Pancreas (tissue), 10 donors: ENCODE measurements around the gene TBC1D3B. TPM values are rescaled to one million over a fixed set of nuclear protein-coding genes. Genes with fewer than 3 reads are reported as not detected.
"Not testable (repeated sequence)": the region's sequence is repeated elsewhere in the genome, so short reads cannot be mapped to it uniquely, and the experiment has no call there.

Experiments used
- ATAC-seq, 4 donors: fragments of 200-7000 bp; cut with Tn5 transposase; one replicate each; pipeline versions ENCODE4 v1.8.0 to v1.9.1; 2020; ENCODE audit warnings: mild to moderate bottlenecking in 4 of 4, moderate library complexity in 4 of 4
- DNase-seq, 6 donors: peaks; one replicate each; pipeline ENCODE4 v3.0.0-alpha.2; 2020
- FAIRE-seq: peaks from 2 replicates; lab custom pipeline; 2012; peaks lifted over from hg19 to GRCh38; lab: Jason Lieb, UNC
- H3K27ac ChIP-seq, 4 donors: fragments of 200-600 bp; sonication (generic); 1 replicate in 3 of 4; 2 replicates in 1 of 4; pipeline versions ENCODE4 v1.5.0 to v1.8.0; 2020
- H3K27me3 ChIP-seq, 4 donors: fragments of 200-600 bp; one replicate each; pipeline ENCODE4 v1.8.0; 2021
- H3K36me3 ChIP-seq, 3 donors: fragments of 200-600 bp; sonication (generic) in 1 of 3; one replicate each; pipeline versions ENCODE4 v1.5.0 to v1.8.0; 2020 to 2021
- H3K4me1 ChIP-seq, 3 donors: fragments of 200-600 bp; one replicate each; pipeline ENCODE4 v1.8.0; 2021
- H3K4me3 ChIP-seq, 4 donors: fragments of 200-600 bp; sonication (generic) in 2 of 4; one replicate each; pipeline versions ENCODE4 v1.5.0 to v1.8.0; 2020 to 2021
- H3K9me3 ChIP-seq, 4 donors: fragments of 200-600 bp; one replicate each; pipeline ENCODE4 v1.8.0; 2021
- WGBS, 2 donors: extraction: QIAGEN DNeasy Blood & Tissue Kit; methylation state at CpG; one replicate each; pipeline ENCODE4 v1.1.7; 2013; 5-methylcytosine and 5-hydroxymethylcytosine counted together
- intact Hi-C, 3 donors: fragments of 100-400 bp; cut with DNase I; formaldehyde crosslinking; loops; one replicate each; pipeline versions ENCODE4 v1.11.1 to v1.14.2; 2022
- polyA plus RNA-seq, 2 donors: library from polyadenylated mRNA; stranded (reverse); fragments of 200-250 nt; gene quantifications; one replicate each; pipeline ENCODE4 v1.2.3, GENCODE V29; 2013
- total RNA-seq, 6 donors: library from RNA; stranded (reverse); fragmentation: NEBNext Ultra II Directional in 4 of 6; extraction: Animal tissue kit (Norgen Biotek cat#: 25700) in 4 of 6; gene quantifications; one replicate each; pipeline versions ENCODE4 v1.2.1 to v1.2.4, GENCODE V29; 2021 to 2023
- TF ChIP-seq, protein P1 (sequence below), 4 donors: fragments of 200-600 bp; sonication (generic) in 3 of 4; IDR thresholded peaks; one replicate each; pipeline versions ENCODE4 v1.5.0 to v1.8.0; 2021; ENCODE audit warnings: antibody characterized with exemption in 4 of 4
- donor health status: healthy with polysubstance abuse.
- donor health status: DM: no; HTN: no; CAD: no; lungs with moderate emphysema.
- donor health status: DM: no; HTN: no; CAD: no.
- donor health status: control.
- donor health status: control.
- donor health status: Bipolar disorder and iron deficiency.
- donor health status: DM: yes; HTN: yes; CAD: no.
- donor health status: DM: no; HTN: no; CAD: no.
- donor health status: DM: no; HTN: no; CAD: no.
- donor health status: DM: yes; HTN: yes; CAD: no.

TBC1D3B gene
- total and polyA plus RNA-seq, 8 donors: 2.2 to 5.7 (median 3.9) TPM

DNA sequence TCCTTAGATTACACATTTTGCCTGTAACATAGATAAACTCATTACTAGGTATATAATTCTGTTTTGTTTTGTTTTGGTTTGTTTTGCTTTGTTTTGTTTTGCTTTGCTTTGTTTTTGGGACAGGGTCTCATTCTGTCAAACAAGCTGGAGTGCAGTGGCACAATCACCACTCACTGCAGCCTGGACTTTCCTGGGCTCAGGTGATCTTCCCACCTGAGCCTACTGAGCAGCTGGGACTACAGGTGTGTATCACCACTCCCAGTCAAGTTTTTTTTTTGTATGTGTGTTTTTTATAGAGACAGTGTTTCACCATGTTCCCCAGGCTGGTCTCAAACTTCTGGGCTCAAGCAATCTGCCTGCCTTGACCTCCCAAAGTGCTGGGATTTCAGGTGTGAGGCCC is 33.1 kb upstream of the TBC1D3B start:
- peaks cover 0 to 4% (median 0%) of the 10 kb centered on the region in 3 donors for H3K4me1 ChIP-seq
- ATAC-seq (no peak), DNase-seq (no peak), FAIRE-seq (no peak)
- TF ChIP-seq, protein P1, sequence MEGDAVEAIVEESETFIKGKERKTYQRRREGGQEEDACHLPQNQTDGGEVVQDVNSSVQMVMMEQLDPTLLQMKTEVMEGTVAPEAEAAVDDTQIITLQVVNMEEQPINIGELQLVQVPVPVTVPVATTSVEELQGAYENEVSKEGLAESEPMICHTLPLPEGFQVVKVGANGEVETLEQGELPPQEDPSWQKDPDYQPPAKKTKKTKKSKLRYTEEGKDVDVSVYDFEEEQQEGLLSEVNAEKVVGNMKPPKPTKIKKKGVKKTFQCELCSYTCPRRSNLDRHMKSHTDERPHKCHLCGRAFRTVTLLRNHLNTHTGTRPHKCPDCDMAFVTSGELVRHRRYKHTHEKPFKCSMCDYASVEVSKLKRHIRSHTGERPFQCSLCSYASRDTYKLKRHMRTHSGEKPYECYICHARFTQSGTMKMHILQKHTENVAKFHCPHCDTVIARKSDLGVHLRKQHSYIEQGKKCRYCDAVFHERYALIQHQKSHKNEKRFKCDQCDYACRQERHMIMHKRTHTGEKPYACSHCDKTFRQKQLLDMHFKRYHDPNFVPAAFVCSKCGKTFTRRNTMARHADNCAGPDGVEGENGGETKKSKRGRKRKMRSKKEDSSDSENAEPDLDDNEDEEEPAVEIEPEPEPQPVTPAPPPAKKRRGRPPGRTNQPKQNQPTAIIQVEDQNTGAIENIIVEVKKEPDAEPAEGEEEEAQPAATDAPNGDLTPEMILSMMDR (IDR thresholded peaks at IDR 0.05): no peak
- intact Hi-C loops: no loop called here
- no peaks in the 10 kb centered on the region for H3K27me3 ChIP-seq
- no peaks in the 10 kb centered on the region for H3K36me3 ChIP-seq
- H3K27ac ChIP-seq: no peak overlapping the region
- no peaks in the 10 kb centered on the region for H3K9me3 ChIP-seq
- no peak overlapping the region for H3K4me3 ChIP-seq

DNA sequence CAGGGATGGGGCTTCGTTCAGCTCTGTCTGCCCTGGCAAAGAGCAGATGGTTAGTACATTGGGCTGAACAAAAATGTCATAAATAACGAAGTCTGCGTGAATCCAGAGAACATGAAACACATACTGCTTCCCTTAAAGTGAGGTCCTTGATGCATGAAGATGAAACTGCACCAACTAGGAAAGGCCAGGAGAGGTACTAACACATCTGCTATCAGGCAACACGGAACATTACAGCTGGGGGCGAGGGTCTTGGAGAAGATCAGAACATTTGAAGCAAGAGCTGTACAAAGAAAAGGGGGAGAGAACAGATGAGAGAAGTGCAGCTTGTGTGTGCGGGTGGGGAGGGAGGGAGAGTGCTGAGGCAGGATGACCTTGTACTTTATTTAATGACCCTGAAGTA is 30.9 kb upstream of the TBC1D3B start:
- FAIRE-seq, H3K27ac ChIP-seq, H3K4me3 ChIP-seq, ATAC-seq, DNase-seq, H3K9me3 ChIP-seq, H3K27me3 ChIP-seq, H3K4me1 ChIP-seq, H3K36me3 ChIP-seq, intact Hi-C loops: not testable (repeated sequence)
- 68 to 76% methylated on average over 6 of the region's 6 CpGs for WGBS, 2 donors

DNA sequence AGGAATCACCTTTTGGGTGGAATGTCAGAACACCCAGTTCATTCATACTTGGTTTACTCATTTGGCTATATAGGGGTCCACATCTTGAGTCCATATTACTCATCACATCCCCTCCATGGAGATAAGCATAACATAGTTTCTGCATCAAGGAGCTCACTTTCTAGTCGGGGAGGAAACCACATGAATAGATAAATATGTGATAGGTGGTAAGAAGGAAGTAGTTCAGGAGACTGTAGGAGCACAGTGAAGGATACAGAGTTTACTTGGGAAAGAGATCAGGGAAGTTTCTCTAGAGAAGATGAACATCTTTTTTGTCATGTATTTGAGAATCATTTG is 30.0 kb upstream of the TBC1D3B start:
- H3K27ac ChIP-seq, H3K4me3 ChIP-seq, H3K27me3 ChIP-seq, intact Hi-C loops, H3K9me3 ChIP-seq, H3K4me1 ChIP-seq, FAIRE-seq, DNase-seq, ATAC-seq, H3K36me3 ChIP-seq: not testable (repeated sequence)
- 60 to 63% methylated on average over 1 of the region's 1 CpG for WGBS, 2 donors

DNA sequence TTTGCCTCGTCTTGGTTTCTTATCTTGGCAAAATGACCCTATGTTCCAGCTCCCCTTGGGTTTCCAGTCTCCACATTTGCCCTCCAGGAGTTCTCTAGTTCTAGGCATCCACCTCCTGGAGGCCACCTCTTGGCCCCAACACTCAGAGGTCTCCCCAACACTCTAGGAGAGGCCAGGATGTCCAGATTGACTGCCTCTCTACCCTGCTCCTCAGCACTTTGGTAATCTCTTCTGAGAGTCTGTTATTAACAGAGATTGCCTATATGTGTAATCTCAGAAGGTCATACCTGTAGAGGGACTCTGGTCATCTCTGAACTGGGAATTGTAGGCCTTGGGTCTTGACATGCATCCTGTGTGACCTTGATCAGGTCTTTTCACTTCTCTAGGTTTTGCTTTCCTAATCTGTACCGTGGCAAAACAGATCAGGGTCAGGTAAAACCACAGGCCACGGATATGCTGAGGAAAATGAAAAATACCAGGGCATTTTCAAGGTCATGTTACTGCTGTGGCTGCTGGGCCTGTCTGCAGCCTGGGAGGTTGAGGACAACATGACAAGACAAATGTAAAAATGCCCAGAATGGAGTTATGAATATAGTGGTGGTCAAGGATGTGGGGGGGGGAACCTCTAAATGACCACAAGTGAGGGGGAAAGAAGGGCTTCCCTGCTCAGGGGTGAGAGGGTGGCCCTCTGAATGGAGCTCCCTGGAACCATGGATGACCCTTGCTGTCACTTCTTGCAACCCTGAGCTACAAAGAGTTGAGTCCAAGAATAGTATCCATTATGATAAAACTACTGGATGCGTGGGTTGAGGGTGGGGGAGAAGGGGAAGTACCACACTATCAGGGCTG is 29.4 kb upstream of the TBC1D3B start:
- intact Hi-C loops: no loop called here
- no peak for ATAC-seq
- no peak for FAIRE-seq
- H3K4me3 ChIP-seq: no peak overlapping the region
- no peaks in the 10 kb centered on the region for H3K9me3 ChIP-seq
- H3K36me3 ChIP-seq: no peaks in the 10 kb centered on the region
- 46 to 50% methylated on average over 4 of the region's 4 CpGs for WGBS, 2 donors
- TF ChIP-seq, protein P1 (IDR thresholded peaks at IDR 0.05): no peak
- no peak overlapping the region for H3K27ac ChIP-seq
- H3K4me1 ChIP-seq: peaks cover 0 to 5% (median 0%) of the 10 kb centered on the region in 3 donors
- H3K27me3 ChIP-seq: no peaks in the 10 kb centered on the region
- no peak for DNase-seq

DNA sequence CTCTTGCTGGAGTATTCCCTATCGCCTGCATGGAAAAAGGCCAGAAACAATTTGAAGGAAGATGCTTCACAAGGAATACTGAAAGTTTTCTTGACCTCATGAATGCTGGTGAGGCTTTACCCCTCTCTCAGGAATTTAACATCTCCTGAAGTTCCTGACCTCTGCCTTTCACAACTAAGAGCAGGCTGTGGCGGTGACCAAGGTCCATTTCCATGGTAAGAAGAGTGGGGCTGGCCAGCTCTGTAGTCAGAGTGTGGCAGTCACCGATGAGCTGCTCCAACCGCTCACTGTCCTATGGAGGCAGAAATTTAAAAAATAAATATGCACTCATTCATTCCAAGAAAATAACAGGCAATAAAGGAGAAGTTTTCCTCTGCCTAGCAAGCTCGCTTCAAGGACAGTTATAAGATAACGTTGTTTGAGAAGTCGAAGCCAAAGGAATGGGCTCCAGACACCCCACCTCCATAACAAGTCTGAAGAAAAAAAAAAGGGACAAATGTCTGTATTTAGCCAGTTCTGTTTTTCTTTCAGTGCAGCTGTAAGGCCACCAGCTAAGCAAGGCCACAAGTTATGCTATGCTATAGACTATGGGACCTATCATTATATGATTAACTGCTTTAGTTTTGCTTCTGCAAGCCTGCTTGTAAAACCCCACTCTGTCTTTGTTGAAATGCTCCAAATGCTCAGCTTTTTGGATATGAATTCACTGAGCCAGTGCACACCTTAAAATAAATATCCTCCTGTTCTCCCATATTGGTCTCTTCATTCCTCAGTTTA is 28.5 kb upstream of the TBC1D3B start:
- no peak overlapping the region for H3K27ac ChIP-seq
- TF ChIP-seq, protein P1 (IDR thresholded peaks at IDR 0.05): no peak
- H3K27me3 ChIP-seq: no peaks in the 10 kb centered on the region
- intact Hi-C loops: no loop called here
- FAIRE-seq (no peak), ATAC-seq (peak in 1 of 4 donors; percentile 28), DNase-seq (no peak)
- 45 to 52% methylated on average over 7 of the region's 7 CpGs for WGBS, 2 donors
- peaks cover 0 to 5% (median 0%) of the 10 kb centered on the region in 3 donors for H3K4me1 ChIP-seq
- no peaks in the 10 kb centered on the region for H3K36me3 ChIP-seq
- H3K9me3 ChIP-seq: no peaks in the 10 kb centered on the region
- H3K4me3 ChIP-seq: no peak overlapping the region
